GM21515 (cell line): Measurements from ENCODE around the gene EPS8.

ENCODE experiments used
- ATAC-seq: cut with Tn5 transposase; IDR thresholded peaks from one replicate; pipeline ENCODE4 v1.9.1; 2021; ENCODE audit not compliant: unreplicated experiment

Gene EPS8

GRCh38 chr12:15613981-15614380 lies 175.2 kb downstream of the EPS8 start:
- ATAC-seq = no peak

GRCh38 chr12:15608941-15609340 lies 180.2 kb downstream of the EPS8 start:
- ATAC-seq = no peak

- ATAC-seq = no peak
Observed at GRCh38 chr12:15608406-15608805, 180.8 kb downstream of the EPS8 start.

GRCh38 chr12:15605881-15606590 lies 183.2 kb downstream of the EPS8 start:
- no peak for ATAC-seq

GRCh38 chr12:15603474-15604085 lies 185.6 kb downstream of the EPS8 start:
- ATAC-seq = no peak

GRCh38 chr12:15602051-15602672 lies 187.0 kb downstream of the EPS8 start:
- ATAC-seq = no peak

GRCh38 chr12:15601210-15601800 lies 187.9 kb downstream of the EPS8 start:
- ATAC-seq = no peak

- no peak for ATAC-seq
Observed at GRCh38 chr12:15600223-15600935, 188.8 kb downstream of the EPS8 start.

GRCh38 chr12:15599266-15600037 lies 189.7 kb downstream of the EPS8 start:
- ATAC-seq = no peak

GRCh38 chr12:15597125-15597830 lies 191.9 kb downstream of the EPS8 start:
- ATAC-seq = no peak

- no peak for ATAC-seq
Observed at GRCh38 chr12:15596174-15596573, 193.0 kb downstream of the EPS8 start.

- ATAC-seq = no peak
Observed at GRCh38 chr12:15592934-15593333, 196.3 kb downstream of the EPS8 start.

- no peak for ATAC-seq
Observed at GRCh38 chr12:15591811-15592210, 197.4 kb downstream of the EPS8 start.

- peak; percentile 98 for ATAC-seq
Observed at GRCh38 chr12:15590180-15590826, 198.9 kb downstream of the EPS8 start.

GRCh38 chr12:15589328-15590032 lies 199.7 kb downstream of the EPS8 start:
- ATAC-seq = no peak

GRCh38 chr12:15584366-15585041 lies 204.7 kb downstream of the EPS8 start:
- no peak for ATAC-seq

GRCh38 chr12:15583804-15584203 lies 205.4 kb downstream of the EPS8 start:
- ATAC-seq = no peak

GRCh38 chr12:15581006-15581405 lies 208.2 kb downstream of the EPS8 start:
- no peak for ATAC-seq
